ENCODE results near the gene DSC1. TPM values are rescaled to one million over a fixed set of nuclear protein-coding genes. Genes with fewer than 3 reads are reported as not detected.
"Not testable (repeated sequence)": the region's sequence is repeated elsewhere in the genome, so short reads cannot be mapped to it uniquely, and the experiment has no call there.

DSC1 gene
- total and polyA plus RNA-seq, 10 of the 15 experiments (the other 5 are each of a cell fraction or from before 2014, with no cell fraction given), result 0.24 to 0.84 (median 0.44) TPM; not detected in 1

DNA sequence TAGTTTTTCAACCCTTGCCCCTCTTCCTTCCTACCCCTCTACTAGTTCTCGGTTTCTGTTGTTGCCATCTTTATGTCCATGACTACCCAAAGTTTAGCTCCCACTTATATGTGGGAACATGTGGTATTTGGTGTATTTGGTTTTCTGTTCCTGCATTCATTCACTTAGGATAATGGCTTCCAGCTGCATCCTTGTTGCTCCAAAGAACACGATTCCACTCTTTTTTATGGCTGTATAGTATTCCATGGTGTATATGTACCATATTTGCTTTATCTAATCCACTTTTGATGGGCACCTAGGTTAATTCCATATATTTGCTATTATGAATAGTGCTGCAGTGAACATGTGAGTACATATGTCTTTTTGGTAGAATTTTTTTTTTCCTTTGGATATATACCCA lies 20.6 kb upstream of the DSC1 start:
- Histone ChIP-seq H3K9ac (ENCODE audit: control insufficient read depth, insufficient read depth, low read length) (no peak overlapping the region), H2AFZ (ENCODE audit: control insufficient read depth, low read depth, low read length) (no peak overlapping the region), H3K4me2 (ENCODE audit: control insufficient read depth, insufficient read depth) (no peak overlapping the region), H3K36me3 (ENCODE audit: control insufficient read depth in 2 of 2, insufficient read depth in 2 of 2, low read length in 1 of 2) (no peaks in the 10 kb centered on the region), H3K9me3 (replicated peaks; ENCODE audit: control insufficient read depth, insufficient read depth, low read length) (no peaks in the 10 kb centered on the region), H3K4me3 (no peak overlapping the region), H3K4me1 (ENCODE audit: control insufficient read depth, insufficient read depth, low read length) (no peaks in the 10 kb centered on the region), H3K27me3 (replicated peaks in 1 of 2; ENCODE audit: control insufficient read depth in 2 of 2, insufficient read depth in 2 of 2, low read length in 1 of 2) (no peaks in the 10 kb centered on the region), H3K27ac (ENCODE audit: control insufficient read depth, insufficient read depth) (no peak overlapping the region), H3K79me2 (ENCODE audit: control insufficient read depth, insufficient read depth, low read length) (no peaks in the 10 kb centered on the region), H4K20me1 (ENCODE audit: control insufficient read depth, insufficient read depth) (no peaks in the 10 kb centered on the region)
- no peak for DNase-seq (ENCODE audit: low read depth, low spot score)
- ChIA-PET SMC1A (ENCODE audit: uncharacterized antibody, unreplicated experiment) (no interaction called here), RAD21 (ENCODE audit: unreplicated experiment) (no interaction called here), POLR2A (no interaction called here), CTCF (no interaction called here)
- BruUV-seq (replicated peaks), result no TSS peak
- TF ChIP-seq PAX5 (IDR thresholded peaks at IDR 0.05; ENCODE audit: borderline replicate concordance, low read depth, low read length) (no peak), RCOR1 (conservative IDR thresholded peaks at IDR 0.05; ENCODE audit: low read depth, low read length) (no peak), SP1 (IDR thresholded peaks at IDR 0.05; ENCODE audit: low read depth, low read length) (no peak), IRF3 (IDR thresholded peaks at IDR 0.05) (no peak), FOXM1 (IDR thresholded peaks at IDR 0.05; ENCODE audit: low read depth, low read length) (no peak), ZSCAN29 (IDR thresholded peaks at IDR 0.05) (no peak)
- 2% methylated on average over 2 of the region's 2 CpGs for whole genome bisulfite sequencing (ENCODE audit: insufficient coverage, insufficient replicate concordance, low lambda C conversion rate, missing lambda C conversion rate)
- no peak for FAIRE-seq
- in situ Hi-C loops (cut with MboI), result no loop called here
- no peak for ATAC-seq
- intact Hi-C loops (cut with micrococcal nuclease; ENCODE audit: unreplicated experiment), result no loop called here

DNA sequence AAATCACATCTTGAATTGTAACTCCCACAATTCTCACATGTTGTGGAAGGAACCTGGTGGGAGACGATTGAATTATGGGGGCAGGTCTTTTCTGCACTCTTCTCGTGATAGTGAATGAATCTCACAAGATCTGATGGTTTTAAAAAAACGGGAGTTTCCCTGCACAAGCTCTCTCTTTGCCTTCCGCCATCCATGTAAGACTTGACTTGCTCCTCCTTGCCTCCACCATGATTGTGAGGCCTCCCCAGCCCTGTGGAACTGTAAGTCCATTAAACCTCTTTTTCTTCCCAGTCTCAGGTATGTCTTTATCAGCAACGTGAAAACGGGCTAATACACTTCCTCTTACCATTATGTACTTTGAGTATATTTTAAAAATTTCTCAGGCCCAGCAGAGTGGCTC lies 14.7 kb upstream of the DSC1 start:
- H4K20me1 ChIP-seq (ENCODE audit: control insufficient read depth, insufficient read depth); in situ Hi-C loops (cut with MboI); SMC1A ChIA-PET (ENCODE audit: uncharacterized antibody, unreplicated experiment); H3K4me1 ChIP-seq (ENCODE audit: control insufficient read depth, insufficient read depth, low read length); H3K4me2 ChIP-seq (ENCODE audit: control insufficient read depth, insufficient read depth); H3K9ac ChIP-seq (ENCODE audit: control insufficient read depth, insufficient read depth, low read length); H2AFZ ChIP-seq (ENCODE audit: control insufficient read depth, low read depth, low read length); FAIRE-seq; DNase-seq (ENCODE audit: low read depth, low spot score); H3K4me3 ChIP-seq; intact Hi-C loops (cut with micrococcal nuclease; ENCODE audit: unreplicated experiment); H3K79me2 ChIP-seq (ENCODE audit: control insufficient read depth, insufficient read depth, low read length); H3K9me3 ChIP-seq (replicated peaks; ENCODE audit: control insufficient read depth, insufficient read depth, low read length); CTCF ChIA-PET; BruUV-seq (replicated peaks); H3K27me3 ChIP-seq (replicated peaks in 1 of 2; ENCODE audit: control insufficient read depth in 2 of 2, insufficient read depth in 2 of 2, low read length in 1 of 2); H3K36me3 ChIP-seq (ENCODE audit: control insufficient read depth in 2 of 2, insufficient read depth in 2 of 2, low read length in 1 of 2); RAD21 ChIA-PET (ENCODE audit: unreplicated experiment); POLR2A ChIA-PET; ATAC-seq; H3K27ac ChIP-seq (ENCODE audit: control insufficient read depth, insufficient read depth): not testable (repeated sequence)
- 0% methylated on average over 6 of the region's 6 CpGs for WGBS (ENCODE audit: insufficient coverage, insufficient replicate concordance, low lambda C conversion rate, missing lambda C conversion rate)
